GM19025 (cell line): ENCODE measurements around the gene KMT2A.

ENCODE experiments used
- ATAC-seq: cut with Tn5 transposase; IDR thresholded peaks from one replicate; pipeline ENCODE4 v1.9.1; 2021; ENCODE audit warnings: mild to moderate bottlenecking, low read depth, moderate library complexity; ENCODE audit not compliant: unreplicated experiment

KMT2A gene

GRCh38 chr11:118531597-118532084, 95.3 kb downstream of the KMT2A start:
- ATAC-seq, result no peak

GRCh38 chr11:118532091-118532490, 95.8 kb downstream of the KMT2A start:
- ATAC-seq, result no peak

- no peak for ATAC-seq
These were observed 96.8 kb downstream of the KMT2A start for GRCh38 chr11:118532852-118533768.

- no peak for ATAC-seq
These were observed 97.8 kb downstream of the KMT2A start for GRCh38 chr11:118533769-118534729.

- no peak for ATAC-seq
These were observed 99.0 kb downstream of the KMT2A start for GRCh38 chr11:118535261-118535660.

GRCh38 chr11:118536726-118537125, 100.4 kb downstream of the KMT2A start:
- no peak for ATAC-seq

GRCh38 chr11:118537409-118537980, 101.2 kb downstream of the KMT2A start:
- no peak for ATAC-seq

- ATAC-seq, result no peak
These were observed 107.8 kb downstream of the KMT2A start for GRCh38 chr11:118544010-118544646.

- ATAC-seq, result no peak
These were observed 108.3 kb downstream of the KMT2A start for GRCh38 chr11:118544647-118545010.

GRCh38 chr11:118545533-118545932, 109.2 kb downstream of the KMT2A start:
- ATAC-seq, result no peak

GRCh38 chr11:118547132-118547531, 110.8 kb downstream of the KMT2A start:
- ATAC-seq, result no peak

- no peak for ATAC-seq
These were observed 116.0 kb downstream of the KMT2A start for GRCh38 chr11:118552341-118552740.

GRCh38 chr11:118560806-118561205, 124.5 kb downstream of the KMT2A start:
- ATAC-seq, result no peak

GRCh38 chr11:118565051-118565450, 128.8 kb downstream of the KMT2A start:
- no peak for ATAC-seq

GRCh38 chr11:118569670-118570069, 133.4 kb downstream of the KMT2A start:
- no peak for ATAC-seq

- no peak for ATAC-seq
These were observed 134.5 kb downstream of the KMT2A start for GRCh38 chr11:118570787-118571186.

GRCh38 chr11:118571701-118572060, 135.4 kb downstream of the KMT2A start:
- peak; percentile 25 for ATAC-seq

GRCh38 chr11:118572061-118572980, 136.0 kb downstream of the KMT2A start, which contains the start of gene ARCN1:
TSS of gene ARCN1 (plus strand) at chr11:118572409. CDS start at chr11:118572548, 139 bp downstream.
- ATAC-seq, result peak; percentile 44

- ATAC-seq, result peak; percentile 19
These were observed 136.8 kb downstream of the KMT2A start for GRCh38 chr11:118572981-118573550.
